GM23338 (cell line): ENCODE measurements around the gene MDH1B. TPM values are rescaled to one million over a fixed set of nuclear protein-coding genes. Genes with fewer than 3 reads are reported as not detected.

ENCODE experiments used
- ATAC-seq: fragments of 200-7000 bp; cut with Tn5 transposase; 3 replicates; pipeline ENCODE4 v1.9.1; 2020
- DNase-seq: peaks from one replicate; pipeline ENCODE4 v3.0.0-alpha.2; 2015; ENCODE audit warnings: low spot score
- H2AFZ ChIP-seq: fragments of 200-600 bp; sonication (generic); 2 replicates; pipeline ENCODE4 v1.8.0; 2016; ENCODE audit warnings: antibody characterized with exemption, mild to moderate bottlenecking, moderate library complexity
- H3F3A ChIP-seq: fragments of 200-600 bp; sonication (generic); replicated peaks from 2 replicates; pipeline ENCODE4 v1.8.0; 2017; ENCODE audit warnings: antibody characterized with exemption, mixed run types, low read depth
- H3K27ac ChIP-seq: fragments of 200-600 bp; sonication (generic); 2 replicates; pipeline ENCODE4 v1.6.1; 2016; ENCODE audit warnings: low read depth
- H3K27me3 ChIP-seq: fragments of 200-600 bp; sonication (generic); 2 replicates; pipeline ENCODE4 v1.8.0; 2016; ENCODE audit warnings: mild to moderate bottlenecking, mixed run types, moderate library complexity; ENCODE audit not compliant: insufficient read depth
- H3K36me3 ChIP-seq: fragments of 200-600 bp; sonication (generic); 2 replicates; pipeline ENCODE4 v1.8.0; 2016; ENCODE audit warnings: mild to moderate bottlenecking; ENCODE audit not compliant: insufficient read depth
- H3K4me1 ChIP-seq: fragments of 200-600 bp; sonication (generic); 2 replicates; pipeline ENCODE4 v1.8.0; 2016; ENCODE audit warnings: mild to moderate bottlenecking, moderate library complexity; ENCODE audit not compliant: insufficient read depth
- H3K4me2 ChIP-seq: fragments of 200-600 bp; sonication (generic); 2 replicates; pipeline ENCODE4 v1.7.1; 2017; ENCODE audit warnings: mixed run types
- H3K4me3 ChIP-seq: fragments of 200-600 bp; sonication (generic); 2 replicates; pipeline ENCODE4 v1.6.1; 2016; ENCODE audit warnings: mixed run types
- H3K79me2 ChIP-seq: fragments of 200-600 bp; sonication (generic); replicated peaks from 2 replicates; pipeline ENCODE4 v1.8.0; 2017; ENCODE audit warnings: mild to moderate bottlenecking; ENCODE audit not compliant: insufficient read depth
- H3K9me2 ChIP-seq: fragments of 200-600 bp; sonication (generic); 2 replicates; pipeline ENCODE4 v1.8.0; 2017; ENCODE audit not compliant: insufficient read depth
- H4K20me1 ChIP-seq: fragments of 200-600 bp; sonication (generic); replicated peaks from 2 replicates; pipeline ENCODE4 v1.8.0; 2017; ENCODE audit warnings: mild to moderate bottlenecking; ENCODE audit not compliant: insufficient read depth
- H3K27ac Mint-ChIP-seq: 2 replicates; pipeline ENCODE4 v1.8.0; 2020; ENCODE audit warnings: inconsistent platforms, mild to moderate bottlenecking, moderate library complexity, mixed read lengths
- H3K27me3 Mint-ChIP-seq: 3 replicates; pipeline ENCODE4 v1.8.0; 2022; ENCODE audit warnings: low read depth, mild to moderate bottlenecking, moderate library complexity, mixed read lengths, inconsistent platforms; ENCODE audit not compliant: insufficient read depth, poor library complexity
- H3K36me3 Mint-ChIP-seq: 3 replicates; pipeline ENCODE4 v1.8.0; 2021; ENCODE audit warnings: low read depth, mild to moderate bottlenecking, inconsistent platforms, moderate library complexity, mixed read lengths
- H3K4me1 Mint-ChIP-seq: 3 replicates; pipeline ENCODE4 v1.8.0; 2020; ENCODE audit warnings: mild to moderate bottlenecking, inconsistent platforms, mixed read lengths
- H3K4me3 Mint-ChIP-seq: 3 replicates; pipeline ENCODE4 v1.8.0; 2021; ENCODE audit warnings: moderate library complexity, mild to moderate bottlenecking, inconsistent platforms, mixed read lengths
- H3K9me3 Mint-ChIP-seq: 3 replicates; pipeline ENCODE4 v1.8.0; 2020; ENCODE audit warnings: moderate library complexity, mild to moderate bottlenecking, inconsistent platforms, mixed read lengths
- CREB1 ChIP-seq: fragments of 250-450 bp; sonication (Bioruptor Pico); IDR thresholded peaks from 2 replicates; pipeline ENCODE4 v1.5.0; 2020; ENCODE audit warnings: low read depth, mild to moderate bottlenecking, moderate library complexity
- EZH2 ChIP-seq: fragments of 200-600 bp; sonication (generic); IDR thresholded peaks from one replicate; pipeline ENCODE4 v1.8.0; 2017; ENCODE audit warnings: antibody characterized with exemption, mild to moderate bottlenecking, low read depth; ENCODE audit not compliant: unreplicated experiment
- EZH2phosphoT487 ChIP-seq: fragments of 200-600 bp; sonication (generic); IDR thresholded peaks from one replicate; pipeline ENCODE4 v1.8.1; 2018; ENCODE audit warnings: antibody characterized with exemption; ENCODE audit not compliant: unreplicated experiment
- JUNB ChIP-seq: IDR thresholded peaks from one replicate; pipeline ENCODE4 v1.6.1; 2016; ENCODE audit warnings: antibody characterized with exemption; ENCODE audit not compliant: unreplicated experiment
- NANOG ChIP-seq: IDR thresholded peaks from 2 replicates; pipeline ENCODE4 v1.6.1; 2016; ENCODE audit warnings: antibody characterized with exemption, borderline replicate concordance
- POLR2AphosphoS5 ChIP-seq: IDR thresholded peaks from 2 replicates; pipeline ENCODE4 v1.6.1; 2016; ENCODE audit warnings: antibody characterized with exemption, low read depth
- STAT1 ChIP-seq: IDR thresholded peaks from one replicate; pipeline ENCODE4 v1.6.1; 2016; ENCODE audit warnings: antibody characterized with exemption; ENCODE audit not compliant: unreplicated experiment
- ZNF114 ChIP-seq: fragments of 250-450 bp; sonication (Bioruptor Pico); IDR thresholded peaks from 2 replicates; pipeline ENCODE4 v1.5.0; 2020; ENCODE audit warnings: mild to moderate bottlenecking, moderate library complexity
- ZNF331 ChIP-seq: fragments of 250-450 bp; sonication (Bioruptor Pico); IDR thresholded peaks from 2 replicates; pipeline ENCODE4 v1.5.0; 2020; ENCODE audit warnings: low read depth, mild to moderate bottlenecking, moderate library complexity
- ZNF462 ChIP-seq: fragments of 250-450 bp; sonication (Bioruptor Pico); IDR thresholded peaks from 2 replicates; pipeline ENCODE4 v1.5.0; 2020; ENCODE audit warnings: mild to moderate bottlenecking, moderate library complexity
- polyA plus RNA-seq: library from polyadenylated mRNA; unstranded; fragments of >200 nt; fragmentation: Nextera tagmentation; extraction: Ambion mirVana; gene quantifications from 2 replicates; pipeline ENCODE4 v1.2.1, GENCODE V29; 2016
- total RNA-seq: library from RNA; depleted of rRNA; stranded (reverse); fragments of >200 nt; shearing (Covaris generic); gene quantifications from 2 replicates; pipeline ENCODE4 v1.2.3, GENCODE V29; 2014
- TF ChIP-seq, protein P1 (sequence below): IDR thresholded peaks from one replicate; pipeline ENCODE4 v1.6.1; 2018; ENCODE audit warnings: antibody characterized with exemption; ENCODE audit not compliant: unreplicated experiment
- TF ChIP-seq, protein P2 (sequence below), 2 experiments: fragments of 200-600 bp in 1 of 2; sonication (generic) in 1 of 2; conservative IDR thresholded peaks; 2 replicates each; pipeline versions ENCODE4 v1.5.1 to v1.6.1; 2016 to 2017; ENCODE audit warnings: antibody characterized with exemption in 2 of 2, low read depth in 2 of 2, mild to moderate bottlenecking in 2 of 2, moderate library complexity in 1 of 2
- TF ChIP-seq, protein P3 (sequence below): IDR thresholded peaks from 2 replicates; pipeline ENCODE4 v1.6.1; 2016; ENCODE audit warnings: antibody characterized with exemption

Gene MDH1B
- total and polyA plus RNA-seq, 2 experiments from 2014 or later = 1.7 to 1.8 TPM

DNA sequence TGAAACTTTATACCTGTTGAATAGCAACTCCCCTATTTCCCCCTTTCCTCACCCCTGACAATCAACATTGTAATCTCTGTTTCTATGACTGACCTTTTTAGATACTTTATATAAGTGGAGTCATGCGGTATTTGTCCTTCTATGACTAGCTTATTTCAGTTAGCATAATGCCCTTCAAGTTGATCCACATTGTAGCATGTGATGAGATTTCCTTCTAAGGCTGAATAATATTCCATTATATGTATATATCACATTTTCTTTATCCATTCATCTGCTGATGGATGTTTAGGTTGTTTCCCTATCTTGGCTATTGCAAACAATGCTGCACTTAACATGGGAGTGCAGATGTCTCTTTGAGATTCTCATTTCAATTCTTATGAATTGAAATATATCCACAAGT, 9.7 kb upstream of the MDH1B start:
- Mint-ChIP-seq H3K36me3 (peaks cover 91% of the 10 kb centered on the region), H3K9me3 (no peaks in the 10 kb centered on the region), H3K4me3 (no peak overlapping the region), H3K27ac (no peak overlapping the region), H3K27me3 (no peaks in the 10 kb centered on the region), H3K4me1 (no peaks in the 10 kb centered on the region)
- H3K4me3 ChIP-seq = no peak overlapping the region
- no peaks in the 10 kb centered on the region for H4K20me1 ChIP-seq
- peaks cover 40% of the 10 kb centered on the region for H3K79me2 ChIP-seq
- TF ChIP-seq STAT1 (no peak), CREB1 (CRISPR knock-in tag) (no peak), ZNF331 (CRISPR knock-in tag) (no peak), NANOG (no peak), JUNB (no peak), EZH2 (no peak), ZNF462 (CRISPR knock-in tag) (no peak), ZNF114 (CRISPR knock-in tag) (no peak), EZH2phosphoT487 (no peak), POLR2AphosphoS5 (no peak)
- TF ChIP-seq, protein P1, sequence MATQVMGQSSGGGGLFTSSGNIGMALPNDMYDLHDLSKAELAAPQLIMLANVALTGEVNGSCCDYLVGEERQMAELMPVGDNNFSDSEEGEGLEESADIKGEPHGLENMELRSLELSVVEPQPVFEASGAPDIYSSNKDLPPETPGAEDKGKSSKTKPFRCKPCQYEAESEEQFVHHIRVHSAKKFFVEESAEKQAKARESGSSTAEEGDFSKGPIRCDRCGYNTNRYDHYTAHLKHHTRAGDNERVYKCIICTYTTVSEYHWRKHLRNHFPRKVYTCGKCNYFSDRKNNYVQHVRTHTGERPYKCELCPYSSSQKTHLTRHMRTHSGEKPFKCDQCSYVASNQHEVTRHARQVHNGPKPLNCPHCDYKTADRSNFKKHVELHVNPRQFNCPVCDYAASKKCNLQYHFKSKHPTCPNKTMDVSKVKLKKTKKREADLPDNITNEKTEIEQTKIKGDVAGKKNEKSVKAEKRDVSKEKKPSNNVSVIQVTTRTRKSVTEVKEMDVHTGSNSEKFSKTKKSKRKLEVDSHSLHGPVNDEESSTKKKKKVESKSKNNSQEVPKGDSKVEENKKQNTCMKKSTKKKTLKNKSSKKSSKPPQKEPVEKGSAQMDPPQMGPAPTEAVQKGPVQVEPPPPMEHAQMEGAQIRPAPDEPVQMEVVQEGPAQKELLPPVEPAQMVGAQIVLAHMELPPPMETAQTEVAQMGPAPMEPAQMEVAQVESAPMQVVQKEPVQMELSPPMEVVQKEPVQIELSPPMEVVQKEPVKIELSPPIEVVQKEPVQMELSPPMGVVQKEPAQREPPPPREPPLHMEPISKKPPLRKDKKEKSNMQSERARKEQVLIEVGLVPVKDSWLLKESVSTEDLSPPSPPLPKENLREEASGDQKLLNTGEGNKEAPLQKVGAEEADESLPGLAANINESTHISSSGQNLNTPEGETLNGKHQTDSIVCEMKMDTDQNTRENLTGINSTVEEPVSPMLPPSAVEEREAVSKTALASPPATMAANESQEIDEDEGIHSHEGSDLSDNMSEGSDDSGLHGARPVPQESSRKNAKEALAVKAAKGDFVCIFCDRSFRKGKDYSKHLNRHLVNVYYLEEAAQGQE = no peak
- TF ChIP-seq, protein P2, sequence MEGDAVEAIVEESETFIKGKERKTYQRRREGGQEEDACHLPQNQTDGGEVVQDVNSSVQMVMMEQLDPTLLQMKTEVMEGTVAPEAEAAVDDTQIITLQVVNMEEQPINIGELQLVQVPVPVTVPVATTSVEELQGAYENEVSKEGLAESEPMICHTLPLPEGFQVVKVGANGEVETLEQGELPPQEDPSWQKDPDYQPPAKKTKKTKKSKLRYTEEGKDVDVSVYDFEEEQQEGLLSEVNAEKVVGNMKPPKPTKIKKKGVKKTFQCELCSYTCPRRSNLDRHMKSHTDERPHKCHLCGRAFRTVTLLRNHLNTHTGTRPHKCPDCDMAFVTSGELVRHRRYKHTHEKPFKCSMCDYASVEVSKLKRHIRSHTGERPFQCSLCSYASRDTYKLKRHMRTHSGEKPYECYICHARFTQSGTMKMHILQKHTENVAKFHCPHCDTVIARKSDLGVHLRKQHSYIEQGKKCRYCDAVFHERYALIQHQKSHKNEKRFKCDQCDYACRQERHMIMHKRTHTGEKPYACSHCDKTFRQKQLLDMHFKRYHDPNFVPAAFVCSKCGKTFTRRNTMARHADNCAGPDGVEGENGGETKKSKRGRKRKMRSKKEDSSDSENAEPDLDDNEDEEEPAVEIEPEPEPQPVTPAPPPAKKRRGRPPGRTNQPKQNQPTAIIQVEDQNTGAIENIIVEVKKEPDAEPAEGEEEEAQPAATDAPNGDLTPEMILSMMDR (conservative IDR thresholded peaks at IDR 0.05; ENCODE audit: low read depth in 2 of 2) = no peak
- TF ChIP-seq, protein P3, sequence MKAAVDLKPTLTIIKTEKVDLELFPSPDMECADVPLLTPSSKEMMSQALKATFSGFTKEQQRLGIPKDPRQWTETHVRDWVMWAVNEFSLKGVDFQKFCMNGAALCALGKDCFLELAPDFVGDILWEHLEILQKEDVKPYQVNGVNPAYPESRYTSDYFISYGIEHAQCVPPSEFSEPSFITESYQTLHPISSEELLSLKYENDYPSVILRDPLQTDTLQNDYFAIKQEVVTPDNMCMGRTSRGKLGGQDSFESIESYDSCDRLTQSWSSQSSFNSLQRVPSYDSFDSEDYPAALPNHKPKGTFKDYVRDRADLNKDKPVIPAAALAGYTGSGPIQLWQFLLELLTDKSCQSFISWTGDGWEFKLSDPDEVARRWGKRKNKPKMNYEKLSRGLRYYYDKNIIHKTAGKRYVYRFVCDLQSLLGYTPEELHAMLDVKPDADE = no peak
- H3F3A ChIP-seq = no peaks in the 10 kb centered on the region
- no peaks in the 10 kb centered on the region for H3K4me1 ChIP-seq
- H3K4me2 ChIP-seq = no peak overlapping the region
- H3K36me3 ChIP-seq = peaks cover 44% of the 10 kb centered on the region
- H3K9me2 ChIP-seq = no peaks in the 10 kb centered on the region
- no peaks in the 10 kb centered on the region for H3K27me3 ChIP-seq
- ATAC-seq = no peak
- no peak for DNase-seq
- H3K27ac ChIP-seq = no peak overlapping the region
- no peak overlapping the region for H2AFZ ChIP-seq
